ENCODE data around the gene NOS2. TPM values are rescaled to one million over a fixed set of nuclear protein-coding genes. Genes with fewer than 3 reads are reported as not detected.

NOS2 gene
- total RNA-seq (2021), result 0.98 to 1.4 TPM (median 1.4 TPM) in 3 replicates
- Bru-seq, nascent RNA, result percentile 27 among the genes with signal in this experiment
- long read RNA-seq, experiment 1, transcript NOS2-203 (26 exons, 3,995 nt), result major isoform, 12 of 14 reads
- long read RNA-seq, experiment 1, partial matches to known transcripts, result 0 of 14 reads
- long read RNA-seq, experiment 1, other reads (novel, unspliced or antisense), result 2 of 14 reads
- long read RNA-seq, experiment 2, result 0 reads
- long read RNA-seq, experiment 3, result 0 reads

GRCh38 chr17:27800522-27800921, at the start of gene NOS2:
Gene NOS2, minus strand, starts transcription at chr17:27800529. Its CDS starts 1,720 bp downstream, at chr17:27798809.
- CTCF ChIA-PET, result interaction anchor here (0.6 to 14.5 kb wide), 6 partner anchors 40 to 451 kb away, joined by 3 to 480 read pairs (median 3); partner anchors contain the start of gene LYRM9
- H3K4me3 Mint-ChIP-seq, result no peak within 1 kb of the TSS
- DNase-seq (ENCODE audit: low spot score) (no peak), ATAC-seq (no peak)
- TF ChIP-seq MXD4 (CRISPR knock-in tag; IDR thresholded peaks at IDR 0.05; ENCODE audit: borderline replicate concordance), result no peak
- H3K36me3 Mint-ChIP-seq, result no peaks in the 10 kb centered on the region
- no peak within 1 kb of the TSS for H3K27ac Mint-ChIP-seq
- H3K9me3 Mint-ChIP-seq, result no peaks in the 10 kb centered on the region
- POLR2A ChIA-PET, result no interaction called here
- H3K27me3 Mint-ChIP-seq (ENCODE audit: low read depth), result peaks cover 9% of the 10 kb centered on the region
- peaks cover 8% of the 10 kb centered on the region for H3K4me1 Mint-ChIP-seq

- ATAC-seq, result peak; percentile 67
- ChIA-PET CTCF (interaction anchor here (0.7 to 3.8 kb wide), 3 partner anchors 43 to 208 kb away, joined by 3 to 14 read pairs (median 4); no protein-coding TSS in a partner anchor), POLR2A (no interaction called here)
- no peak for TF ChIP-seq ZNF532 (CRISPR knock-in tag; IDR thresholded peaks at IDR 0.05; ENCODE audit: borderline replicate concordance)
- H3K4me1 Mint-ChIP-seq, result peaks cover 19% of the 10 kb centered on the region
- H3K9me3 Mint-ChIP-seq, result peaks cover 15% of the 10 kb centered on the region
- no peaks in the 10 kb centered on the region for H3K27me3 Mint-ChIP-seq (ENCODE audit: low read depth)
- no peak overlapping the region for H3K27ac Mint-ChIP-seq
- DNase-seq (ENCODE audit: low spot score), result no peak
- H3K36me3 Mint-ChIP-seq, result no peaks in the 10 kb centered on the region
- H3K4me3 Mint-ChIP-seq, result no peak overlapping the region
These were observed 49.3 kb upstream of the NOS2 start for GRCh38 chr17:27849474-27850185.

- H3K36me3 Mint-ChIP-seq, result no peaks in the 10 kb centered on the region
- H3K4me3 Mint-ChIP-seq, result no peak overlapping the region
- CTCF ChIA-PET, result interaction anchor here (3.8 kb wide), 1 partner anchor 43 kb away, joined by 14 read pairs; no protein-coding TSS in a partner anchor
- H3K27me3 Mint-ChIP-seq (ENCODE audit: low read depth), result no peaks in the 10 kb centered on the region
- H3K27ac Mint-ChIP-seq, result no peak overlapping the region
- peaks cover 15% of the 10 kb centered on the region for H3K9me3 Mint-ChIP-seq
- DNase-seq (ENCODE audit: low spot score) (no peak), ATAC-seq (no peak)
- H3K4me1 Mint-ChIP-seq, result peaks cover 19% of the 10 kb centered on the region
- POLR2A ChIA-PET, result no interaction called here
- TF ChIP-seq FOXP1 (CRISPR knock-in tag; IDR thresholded peaks at IDR 0.05; ENCODE audit: borderline replicate concordance) (no peak), PREB (CRISPR knock-in tag; IDR thresholded peaks at IDR 0.05; ENCODE audit: borderline replicate concordance) (no peak), MYBL2 (CRISPR knock-in tag; IDR thresholded peaks at IDR 0.05) (no peak), SOX15 (CRISPR knock-in tag; IDR thresholded peaks at IDR 0.05) (no peak), ZNF396 (CRISPR knock-in tag; IDR thresholded peaks at IDR 0.05; ENCODE audit: borderline replicate concordance) (no peak), PRDM15 (CRISPR knock-in tag; IDR thresholded peaks at IDR 0.05) (no peak), TEAD4 (CRISPR knock-in tag; IDR thresholded peaks at IDR 0.05) (no peak), ATF1 (CRISPR knock-in tag; IDR thresholded peaks at IDR 0.05) (no peak), STAT6 (CRISPR knock-in tag; conservative IDR thresholded peaks at IDR 0.05; ENCODE audit: low read depth) (no peak), JUN (CRISPR knock-in tag; IDR thresholded peaks at IDR 0.05) (no peak), MAX (CRISPR knock-in tag; IDR thresholded peaks at IDR 0.05) (no peak), FOXP4 (CRISPR knock-in tag; IDR thresholded peaks at IDR 0.05) (no peak), IRF2 (CRISPR knock-in tag; IDR thresholded peaks at IDR 0.05; ENCODE audit: borderline replicate concordance, low read depth) (no peak)
These were observed 48.6 kb upstream of the NOS2 start for GRCh38 chr17:27848931-27849330.

Measured in WTC11 (cell line).